Activated CD4-positive, alpha-beta T cell treated with anti-CD3 and anti-CD28 coated beads for 4 hours (primary cell): Measurements from ENCODE around the gene MAGEB5.
"Not testable (repeated sequence)": the region's sequence is repeated elsewhere in the genome, so short reads cannot be mapped to it uniquely, and the experiment has no call there.

Experiments
- DNase-seq, 2 donors: peaks; one replicate each; pipeline ENCODE4 v3.0.0-alpha.2; 2020

The MAGEB5 gene

GRCh38 chrX:26215869-26216268 is at the start of gene MAGEB5:
TSS of gene MAGEB5 (plus strand) at chrX:26216169. CDS start at chrX:26217302, 1,133 bp downstream.
- no peak for DNase-seq

GRCh38 chrX:26192204-26192603 is 23.8 kb upstream of the MAGEB5 start, which contains the start of gene MAGEB6:
TSS of gene MAGEB6 (plus strand) at chrX:26192440. CDS start at chrX:26193847, 1,407 bp downstream.
- no peak for DNase-seq

GRCh38 chrX:26203561-26203960 is 12.4 kb upstream of the MAGEB5 start:
- no peak for DNase-seq

GRCh38 chrX:26204717-26205116 is 11.3 kb upstream of the MAGEB5 start:
- DNase-seq: not testable (repeated sequence)

GRCh38 chrX:26208012-26208411 is 8.0 kb upstream of the MAGEB5 start:
- DNase-seq: no peak

GRCh38 chrX:26219351-26219750 is 3.4 kb downstream of the MAGEB5 start:
- DNase-seq: no peak

- no peak for DNase-seq
These were observed 18.2 kb downstream of the MAGEB5 start for GRCh38 chrX:26234177-26234576.

- DNase-seq: no peak
These were observed 37.6 kb downstream of the MAGEB5 start for GRCh38 chrX:26253526-26253925.

GRCh38 chrX:26254436-26254835 is 38.5 kb downstream of the MAGEB5 start:
- DNase-seq: no peak

GRCh38 chrX:26262121-26262523 is 46.2 kb downstream of the MAGEB5 start:
- DNase-seq: no peak
